OCI-LY3 (cell line): ENCODE results near the gene QRICH1.

ENCODE experiments used
- H2AFZ ChIP-seq: fragments of 200-600, 300-600 bp; shearing (Covaris generic); 2 replicates; pipeline ENCODE4 v1.6.0; 2014; ENCODE audit warnings: antibody characterized with exemption, low read depth, low read length
- H3K27ac ChIP-seq: fragments of 200-600, 300-600 bp; sonication (generic); 2 replicates; pipeline ENCODE4 v1.5.1; 2014; ENCODE audit warnings: mild to moderate bottlenecking, low read length, moderate library complexity, mixed read lengths
- H3K27me3 ChIP-seq: fragments of 200-600, 300-600 bp; sonication (generic); 2 replicates; pipeline ENCODE4 v1.6.1; 2014; ENCODE audit warnings: low read depth, low read length, mixed read lengths
- H3K36me3 ChIP-seq: fragments of 200-600, 300-600 bp; sonication (generic); replicated peaks from 2 replicates; pipeline ENCODE3; 2014; ENCODE audit warnings: low read depth, low read length, mixed read lengths
- H3K4me1 ChIP-seq: fragments of 300-600, 200-600 bp; sonication (generic); 2 replicates; pipeline ENCODE4 v1.6.1; 2014; ENCODE audit warnings: low read length, mixed read lengths
- H3K4me2 ChIP-seq: fragments of 200-600, 300-600 bp; sonication (generic); 2 replicates; pipeline ENCODE4 v1.6.1; 2014; ENCODE audit warnings: low read length, mixed read lengths
- H3K4me3 ChIP-seq: fragments of 300-600, 200-600 bp; sonication (generic); 2 replicates; pipeline ENCODE4 v1.5.1; 2014; ENCODE audit warnings: antibody characterized with exemption, mild to moderate bottlenecking, low read length, moderate library complexity
- H3K79me2 ChIP-seq: fragments of 300-600, 200-600 bp; shearing (Covaris generic); 2 replicates; pipeline ENCODE4 v1.6.1; 2014; ENCODE audit warnings: mild to moderate bottlenecking, low read length, mixed read lengths
- H3K9ac ChIP-seq: fragments of 300-600, 200-600 bp; shearing (Covaris generic); 2 replicates; pipeline ENCODE4 v1.6.0; 2014; ENCODE audit warnings: mild to moderate bottlenecking, low read length, moderate library complexity
- H3K9me3 ChIP-seq: fragments of 200-600, 300-600 bp; shearing (Covaris generic); 2 replicates; pipeline ENCODE4 v1.6.1; 2014; ENCODE audit warnings: low read length, mixed read lengths; ENCODE audit not compliant: insufficient read depth
- H4K20me1 ChIP-seq: fragments of 200-600, 300-600 bp; sonication (generic); 2 replicates; pipeline ENCODE4 v1.6.1; 2016; ENCODE audit warnings: low read length, mixed read lengths; ENCODE audit not compliant: insufficient read depth
- CTCF ChIP-seq: fragments of 200-600, 300-600 bp; sonication (generic); IDR thresholded peaks from 2 replicates; pipeline ENCODE4 v1.5.1; 2014; ENCODE audit warnings: antibody characterized with exemption, low read length, low read depth
- EZH2phosphoT487 ChIP-seq: fragments of 200-600 bp; shearing (Covaris generic); IDR thresholded peaks from 2 replicates; pipeline ENCODE4 v1.6.1; 2018; ENCODE audit warnings: antibody characterized with exemption, mixed run types, low read depth

QRICH1 gene

DNA sequence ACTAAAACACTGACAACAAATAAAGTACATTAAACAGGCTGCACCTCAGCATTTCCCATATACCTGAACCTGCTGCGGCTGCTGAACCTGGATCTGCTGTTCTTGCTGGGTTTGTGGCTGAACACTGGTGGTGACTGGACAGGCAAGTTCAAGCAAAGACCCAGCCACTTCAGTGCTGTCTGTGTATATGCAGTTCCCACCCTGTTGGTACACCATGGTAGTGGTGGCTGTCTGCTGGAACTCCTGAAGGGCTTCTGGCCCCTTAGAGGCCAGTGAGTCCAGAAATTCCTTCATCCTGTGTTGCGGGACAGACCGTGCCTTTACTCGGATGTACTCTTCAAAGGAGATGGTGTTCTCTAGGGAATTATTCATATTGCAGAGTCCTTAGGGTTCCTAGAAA, 17.2 kb downstream of the QRICH1 start:
- no peak overlapping the region for H3K27ac ChIP-seq
- H3K79me2 ChIP-seq, result peaks cover 66% of the 10 kb centered on the region
- H3K9me3 ChIP-seq, result no peaks in the 10 kb centered on the region
- no peak for TF ChIP-seq CTCF
- no peak for TF ChIP-seq EZH2phosphoT487
- no peak overlapping the region for H3K9ac ChIP-seq
- H3K4me2 ChIP-seq, result no peak overlapping the region
- H3K4me3 ChIP-seq, result no peak overlapping the region
- H3K27me3 ChIP-seq, result no peaks in the 10 kb centered on the region
- H3K4me1 ChIP-seq, result peaks cover 2% of the 10 kb centered on the region; the same call in 1 of the 2 replicates
- H3K36me3 ChIP-seq, result peaks cover 38% of the 10 kb centered on the region
- no peak overlapping the region for H2AFZ ChIP-seq
- peaks cover 19% of the 10 kb centered on the region for H4K20me1 ChIP-seq

DNA sequence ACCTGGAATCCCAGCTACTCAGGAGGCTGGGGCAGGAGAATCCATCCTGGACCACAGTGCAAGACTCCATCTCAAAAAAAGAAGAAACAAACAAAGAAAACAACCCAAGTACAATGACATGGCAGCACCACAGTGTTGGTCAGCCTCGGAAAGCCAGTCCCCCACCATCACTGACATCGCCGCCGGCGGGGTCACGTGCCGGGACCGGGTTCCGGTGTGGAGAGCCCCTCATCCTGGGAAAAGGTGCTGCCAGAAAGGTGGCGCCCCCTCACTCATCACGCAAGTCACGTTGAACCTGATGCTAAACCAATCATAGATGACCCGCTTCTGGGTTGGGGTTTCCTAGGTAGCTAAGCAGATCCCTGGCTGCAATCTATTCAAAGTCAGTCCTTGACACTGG, 17.8 kb downstream of the QRICH1 start:
- Histone ChIP-seq H2AFZ (no peak overlapping the region), H3K36me3 (peaks cover 43% of the 10 kb centered on the region), H4K20me1 (peaks cover 19% of the 10 kb centered on the region), H3K4me2 (no peak overlapping the region), H3K79me2 (peaks cover 66% of the 10 kb centered on the region), H3K4me3 (no peak overlapping the region), H3K27ac (no peak overlapping the region), H3K27me3 (no peaks in the 10 kb centered on the region), H3K9ac (no peak overlapping the region), H3K4me1 (peaks cover 2% of the 10 kb centered on the region; the same call in 1 of the 2 replicates), H3K9me3 (no peaks in the 10 kb centered on the region)
- TF ChIP-seq EZH2phosphoT487 (no peak), CTCF (no peak)

GRCh38 chr3:49058011-49058410, 35.9 kb downstream of the QRICH1 start:
- TF ChIP-seq EZH2phosphoT487, result no peak
- no peak for TF ChIP-seq CTCF
- peaks cover 18% of the 10 kb centered on the region for H3K79me2 ChIP-seq
- no peak overlapping the region for H3K27ac ChIP-seq
- H2AFZ ChIP-seq, result no peak overlapping the region
- peaks cover 4% of the 10 kb centered on the region; the same call in 1 of the 2 replicates for H4K20me1 ChIP-seq
- no peaks in the 10 kb centered on the region for H3K9me3 ChIP-seq
- H3K4me2 ChIP-seq, result no peak overlapping the region
- peaks cover 44% of the 10 kb centered on the region for H3K36me3 ChIP-seq
- H3K27me3 ChIP-seq, result no peaks in the 10 kb centered on the region
- H3K4me1 ChIP-seq, result peaks cover 14% of the 10 kb centered on the region
- no peak overlapping the region for H3K4me3 ChIP-seq
- no peak overlapping the region for H3K9ac ChIP-seq

DNA sequence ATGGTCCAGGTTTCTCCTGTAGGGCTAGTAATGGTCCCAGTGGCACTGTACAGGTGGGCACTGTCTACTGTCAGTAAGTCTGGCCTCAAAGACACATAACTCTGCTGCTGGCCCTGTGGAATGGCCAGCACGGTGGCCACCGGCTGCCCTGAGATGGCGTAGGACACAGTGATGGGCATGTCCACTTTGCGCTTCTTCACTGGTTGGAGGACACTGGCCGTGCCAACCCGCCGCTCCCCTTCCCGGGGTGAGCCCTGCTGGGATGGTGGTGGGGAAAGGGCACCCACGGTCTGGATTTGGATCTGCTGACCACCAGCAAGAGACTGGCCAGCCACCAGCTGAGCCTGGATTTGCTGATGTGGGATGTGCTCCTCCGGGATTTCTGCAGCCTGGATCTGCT, 36.6 kb downstream of the QRICH1 start:
- H3K27me3 ChIP-seq, result no peaks in the 10 kb centered on the region
- no peak overlapping the region for H3K27ac ChIP-seq
- H3K4me3 ChIP-seq, result no peak overlapping the region
- no peak overlapping the region for H3K4me2 ChIP-seq
- no peaks in the 10 kb centered on the region for H3K9me3 ChIP-seq
- peaks cover 14% of the 10 kb centered on the region for H3K4me1 ChIP-seq
- TF ChIP-seq CTCF (no peak), EZH2phosphoT487 (no peak)
- H3K36me3 ChIP-seq, result peaks cover 49% of the 10 kb centered on the region
- peaks cover 23% of the 10 kb centered on the region for H3K79me2 ChIP-seq
- H4K20me1 ChIP-seq, result peaks cover 4% of the 10 kb centered on the region; the same call in 1 of the 2 replicates
- no peak overlapping the region for H2AFZ ChIP-seq
- no peak overlapping the region for H3K9ac ChIP-seq
